ENCODE results near the gene TESK2.
A peak's percentile ranks its signal among the peaks of the same experiment; 100 is the strongest.

The TESK2 gene

DNA sequence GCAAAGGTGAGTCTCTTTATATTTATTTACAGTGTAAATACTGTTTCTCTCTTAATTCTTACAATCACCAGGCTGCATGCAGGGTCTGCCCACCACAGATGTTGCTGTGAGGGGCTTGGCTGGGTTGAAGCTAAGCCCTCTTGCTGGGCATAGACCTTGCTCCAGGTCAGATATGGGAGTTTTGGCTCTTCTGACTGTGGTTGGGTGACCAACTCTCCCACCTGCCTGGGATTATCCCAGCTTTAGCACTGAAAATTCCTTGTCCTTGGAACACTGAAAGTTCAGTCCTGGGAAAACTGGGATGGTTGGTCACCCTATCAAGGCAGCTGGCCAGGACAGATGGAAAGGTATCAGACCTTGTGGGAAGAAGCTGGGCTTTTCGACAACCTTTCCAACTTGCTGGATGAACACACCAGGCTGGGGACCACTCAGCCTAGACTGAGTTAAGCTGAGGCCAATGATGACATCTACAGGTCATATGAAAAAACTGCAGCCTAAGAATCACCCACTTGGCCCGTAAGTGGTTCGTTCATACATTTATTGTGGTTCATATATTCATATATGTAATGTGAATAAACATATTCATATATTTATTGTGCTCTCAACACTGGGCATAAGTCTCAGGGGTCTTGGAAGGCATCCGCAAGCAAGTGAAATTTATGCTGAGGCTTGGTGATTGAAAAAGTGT is 190.8 kb downstream of the TESK2 start:
- DNase-seq = peak; percentile 8 to 83

DNA sequence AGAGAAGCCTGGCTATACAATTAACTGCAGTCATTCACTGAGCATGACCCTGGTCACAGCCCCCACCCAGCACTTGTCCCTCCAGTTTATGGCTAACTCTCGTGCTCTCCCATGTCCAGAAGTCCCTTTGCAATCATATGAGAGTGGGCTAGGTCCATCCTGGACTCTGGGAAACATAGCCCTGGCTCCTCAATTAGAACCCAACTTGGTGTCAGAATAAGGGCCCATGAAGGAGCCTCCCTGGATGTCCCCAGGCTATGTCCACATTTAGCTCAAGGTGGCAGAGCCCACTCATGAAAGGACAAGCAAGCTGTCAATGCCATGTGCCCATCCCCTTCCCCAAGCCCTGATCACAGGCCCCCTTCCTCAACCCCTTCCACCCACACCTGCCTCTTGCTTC is 191.7 kb downstream of the TESK2 start:
- no peak for DNase-seq

GRCh38 chr1:45297666-45298356 is 193.2 kb downstream of the TESK2 start:
- peak in 1 of 2 donors; percentile 19 for DNase-seq
